H1 (cell line): ENCODE measurements around the gene ZNF254. TPM values are rescaled to one million over a fixed set of nuclear protein-coding genes. Genes with fewer than 3 reads are reported as not detected.

Experiments used
- CTCF ChIA-PET: fragments of 300-600 bp; sonication (Branson Sonifier 250); formaldehyde crosslinking; loops from one replicate; lab custom pipeline; 2021; ENCODE audit not compliant: partially characterized antibody; lab: Charles Lee
- POLR2A ChIA-PET: fragments of 300-600 bp; sonication (Branson Sonifier 250); formaldehyde crosslinking; loops from one replicate; lab custom pipeline; 2021; ENCODE audit warnings: inconsistent platforms; ENCODE audit not compliant: partially characterized antibody; lab: Charles Lee
- DNase-seq, 2 experiments: peaks; one replicate each; pipeline versions ENCODE4 v3.0.0 to v3.0.0-alpha.2; 2010 to 2022; ENCODE audit warnings: low spot score in 2 of 2, low read depth in 1 of 2, mixed read lengths in 1 of 2
- FAIRE-seq: peaks from 2 replicates; lab custom pipeline; 2011; peaks lifted over from hg19 to GRCh38; lab: Jason Lieb, UNC
- H2AFZ ChIP-seq: 2 replicates; pipeline ENCODE4 v1.8.1; 2012; ENCODE audit warnings: low read length, inconsistent platforms
- H2AK5ac ChIP-seq: 2 replicates; pipeline ENCODE4 v1.6.1; 2013; ENCODE audit warnings: low read depth, low read length
- H2BK120ac ChIP-seq: replicated peaks from 2 replicates; pipeline ENCODE3; 2013; ENCODE audit warnings: low read depth, low read length, inconsistent platforms
- H2BK12ac ChIP-seq: 2 replicates; pipeline ENCODE4 v1.6.1; 2013; ENCODE audit warnings: low read depth, low read length
- H2BK15ac ChIP-seq: 2 replicates; pipeline ENCODE4 v1.6.1; 2013; ENCODE audit warnings: low read length
- H2BK20ac ChIP-seq: 2 replicates; pipeline ENCODE4 v1.6.1; 2013; ENCODE audit warnings: low read length
- H2BK5ac ChIP-seq: 2 replicates; pipeline ENCODE4 v1.6.1; 2013; ENCODE audit warnings: low read depth, low read length
- H3K14ac ChIP-seq: 2 replicates; pipeline ENCODE4 v1.6.1; 2013; ENCODE audit warnings: inconsistent platforms; ENCODE audit not compliant: insufficient read length
- H3K18ac ChIP-seq: 2 replicates; pipeline ENCODE4 v1.6.1; 2013; ENCODE audit warnings: low read length; ENCODE audit errors: extremely low read depth
- H3K23ac ChIP-seq: 2 replicates; pipeline ENCODE4 v1.6.1; 2013; ENCODE audit warnings: inconsistent platforms; ENCODE audit not compliant: insufficient read length
- H3K23me2 ChIP-seq: 2 replicates; pipeline ENCODE4 v1.6.1; 2013; ENCODE audit warnings: low read depth, low read length
- H3K27ac ChIP-seq: 2 replicates; pipeline ENCODE4 v1.6.1; 2011; ENCODE audit warnings: low read depth, low read length, inconsistent platforms
- H3K27me3 ChIP-seq, 4 experiments: replicated peaks in 1 of 4; 1 replicate in 1 of 4; 2 replicates in 3 of 4; pipeline versions ENCODE4 v1.6.1 to v1.8.1; 2011 to 2013; ENCODE audit warnings: low read length in 3 of 4, mild to moderate bottlenecking in 3 of 4, inconsistent platforms in 2 of 4, mixed read lengths in 2 of 4, moderate library complexity in 1 of 4; ENCODE audit not compliant: control insufficient read depth in 3 of 4, insufficient read depth in 3 of 4; ENCODE audit errors: extremely low read depth in 1 of 4
- H3K36me3 ChIP-seq, 4 experiments: 2 replicates each; pipeline versions ENCODE4 v1.6.1 to v1.8.1; 2011 to 2013; ENCODE audit warnings: mild to moderate bottlenecking in 4 of 4, low read length in 3 of 4, moderate library complexity in 2 of 4, control low read depth in 1 of 4, inconsistent platforms in 1 of 4; ENCODE audit not compliant: insufficient read depth in 4 of 4, control insufficient read depth in 2 of 4
- H3K4ac ChIP-seq: replicated peaks from 2 replicates; pipeline ENCODE3; 2013; ENCODE audit warnings: low read length, low read depth, mixed read lengths, inconsistent platforms; ENCODE audit not compliant: insufficient read length
- H3K4me1 ChIP-seq, 4 experiments: replicated peaks in 1 of 4; 1 replicate in 1 of 4; 2 replicates in 3 of 4; pipeline versions ENCODE4 v1.6.1 to v1.8.1; 2011 to 2013; ENCODE audit warnings: low read length in 3 of 4, inconsistent platforms in 2 of 4, mixed read lengths in 1 of 4; ENCODE audit not compliant: insufficient read depth in 4 of 4, control insufficient read depth in 3 of 4
- H3K4me2 ChIP-seq, 2 experiments: 2 replicates each; pipeline versions ENCODE4 v1.6.1 to v1.8.1; 2011 to 2013; ENCODE audit warnings: low read depth in 2 of 2, low read length in 2 of 2, control low read depth in 1 of 2, inconsistent platforms in 1 of 2, mild to moderate bottlenecking in 1 of 2; ENCODE audit not compliant: insufficient read depth in 1 of 2
- H3K4me3 ChIP-seq, 4 experiments: fragments of 200-600, 300-600 bp in 1 of 4; sonication (generic), shearing (Covaris generic), sonication (Bioruptor Twin) in 1 of 4; 2 replicates each; pipeline versions ENCODE4 v1.5.1 to v1.8.1; 2011 to 2016; ENCODE audit warnings: low read length in 4 of 4, low read depth in 3 of 4, control low read depth in 2 of 4, inconsistent platforms in 2 of 4, mild to moderate bottlenecking in 2 of 4, mixed read lengths in 1 of 4, moderate library complexity in 1 of 4; ENCODE audit not compliant: insufficient read depth in 2 of 4; ENCODE audit errors: extremely low read depth in 1 of 4
- H3K56ac ChIP-seq: replicated peaks from 2 replicates; pipeline ENCODE3; 2013; ENCODE audit warnings: low read depth, mild to moderate bottlenecking, mixed read lengths, low read length, inconsistent platforms; ENCODE audit not compliant: insufficient read length
- H3K79me1 ChIP-seq: 2 replicates; pipeline ENCODE4 v1.6.1; 2013; ENCODE audit warnings: low read depth, low read length, control low read depth
- H3K79me2 ChIP-seq, 2 experiments: 2 replicates each; pipeline versions ENCODE4 v1.6.1 to v1.8.1; 2012 to 2013; ENCODE audit warnings: low read length in 2 of 2, mild to moderate bottlenecking in 2 of 2, inconsistent platforms in 1 of 2; ENCODE audit not compliant: insufficient read depth in 2 of 2, control insufficient read depth in 1 of 2
- H3K9ac ChIP-seq, 4 experiments: replicated peaks in 1 of 4; 1 replicate in 1 of 4; 2 replicates in 3 of 4; pipeline versions ENCODE4 v1.6.1 to v1.8.1; 2011 to 2013; ENCODE audit warnings: low read depth in 3 of 4, low read length in 3 of 4, control low read depth in 2 of 4, mild to moderate bottlenecking in 2 of 4, moderate library complexity in 2 of 4, inconsistent platforms in 1 of 4; ENCODE audit errors: extremely low read depth in 1 of 4
- H3K9me3 ChIP-seq, 2 experiments: 2 replicates each; pipeline versions ENCODE4 v1.6.1 to v1.8.1; 2012 to 2013; ENCODE audit warnings: mild to moderate bottlenecking in 2 of 2, moderate library complexity in 2 of 2, control low read depth in 1 of 2, inconsistent platforms in 1 of 2, low read depth in 1 of 2, low read length in 1 of 2, mixed read lengths in 1 of 2; ENCODE audit not compliant: insufficient read depth in 2 of 2
- H4K20me1 ChIP-seq, 2 experiments: replicated peaks in 1 of 2; 2 replicates each; pipeline versions ENCODE3 to v1.8.1; 2011 to 2013; ENCODE audit warnings: inconsistent platforms in 2 of 2, low read length in 2 of 2, mild to moderate bottlenecking in 1 of 2; ENCODE audit not compliant: insufficient read depth in 2 of 2, control insufficient read depth in 1 of 2
- H4K5ac ChIP-seq: 2 replicates; pipeline ENCODE4 v1.6.1; 2013; ENCODE audit warnings: low read length, low read depth, mixed read lengths, inconsistent platforms; ENCODE audit not compliant: insufficient read length
- H4K8ac ChIP-seq: 2 replicates; pipeline ENCODE4 v1.8.0; 2013; ENCODE audit warnings: mild to moderate bottlenecking, moderate library complexity, low read length, inconsistent platforms; ENCODE audit not compliant: insufficient read depth; ENCODE audit errors: extremely low read depth
- H4K91ac ChIP-seq: replicated peaks from 2 replicates; pipeline ENCODE3; 2013; ENCODE audit warnings: low read length, mixed read lengths, inconsistent platforms; ENCODE audit not compliant: insufficient read length
- ASH2L ChIP-seq: fragments of 200-600, 300-600 bp; sonication (generic); IDR thresholded peaks from one replicate; pipeline ENCODE4 v1.7.1; 2017; ENCODE audit warnings: low read length
- POLR2AphosphoS5 ChIP-seq: IDR thresholded peaks from 2 replicates; pipeline ENCODE4 v1.6.1; 2011; ENCODE audit warnings: low read depth, low read length
- POU5F1 ChIP-seq: IDR thresholded peaks from 2 replicates; pipeline ENCODE4 v1.6.1; 2011; ENCODE audit warnings: low read depth, mild to moderate bottlenecking, low read length, moderate library complexity
- SP1 ChIP-seq: IDR thresholded peaks from 2 replicates; pipeline ENCODE4 v1.6.1; 2011; ENCODE audit warnings: low read depth, low read length
- WGBS, 2 experiments: shearing (Covaris generic) in 1 of 2; methylation state at CpG; one replicate each; pipeline versions ENCODE4 v1.1.6 to v1.1.7; 2013 to 2015; ENCODE audit warnings: low lambda C conversion rate in 2 of 2, mixed read lengths in 2 of 2, inconsistent platforms in 1 of 2, low coverage in 1 of 2, missing lambda C conversion rate in 1 of 2; ENCODE audit not compliant: insufficient replicate concordance in 2 of 2, insufficient coverage in 1 of 2, insufficient read length in 1 of 2; ENCODE audit errors: extremely low coverage in 1 of 2, missing lambda C conversion rate in 1 of 2; 5-methylcytosine and 5-hydroxymethylcytosine counted together
- polyA plus RNA-seq, 7 experiments: library from polyadenylated mRNA; depleted of rRNA in 3 of 7; stranded (reverse) in 5 of 7; unstranded in 2 of 7; fragments of >200 nt in 5 of 7; fragments of 200-250 nt in 2 of 7; gene quantifications; 1 replicate in 5 of 7; 2 replicates in 1 of 7; 4 replicates in 1 of 7; pipeline versions ENCODE4 v1.2.1 to v1.2.3, GENCODE V29; 2011 to 2013; ENCODE audit warnings: missing spikeins in 2 of 7, mixed read lengths in 2 of 7
- total RNA-seq: library from RNA; stranded (reverse); fragmentation: NEBNext Ultra II Directional; extraction: Animal tissue kit (Norgen Biotek cat#: 25700); gene quantifications from 2 replicates; pipeline ENCODE4 v1.2.1, GENCODE V29; 2021

The ZNF254 gene
- total and polyA plus RNA-seq, 2 of the 8 experiments (the other 6 are each of a cell fraction or from before 2014, with no cell fraction given): 4.4 to 22.0 TPM

- Histone ChIP-seq H4K8ac (no peak overlapping the region), H4K20me1 (peaks cover 0 to 11% of the 10 kb centered on the region in 2 experiments), H3K27ac (no peak overlapping the region), H2AK5ac (no peak overlapping the region), H3K23ac (no peak overlapping the region), H3K27me3 (no peaks in the 10 kb centered on the region), H3K4me2 (no peak overlapping the region), H3K9me3 (no peaks in the 10 kb centered on the region), H3K18ac (no peak overlapping the region), H4K91ac (no peak overlapping the region), H3K36me3 (peaks cover 7 to 39% (median 26%) of the 10 kb centered on the region in 4 experiments; a peak in 6 of 8 replicates), H3K4me3 (no peak overlapping the region), H4K5ac (no peak overlapping the region), H3K9ac (no peak overlapping the region), H3K4me1 (no peaks in the 10 kb centered on the region), H3K79me1 (no peaks in the 10 kb centered on the region), H2BK5ac (no peak overlapping the region), H3K23me2 (no peaks in the 10 kb centered on the region), H2AFZ (no peak overlapping the region), H3K14ac (no peak overlapping the region), H3K79me2 (no peaks in the 10 kb centered on the region), H2BK120ac (no peak overlapping the region), H3K4ac (no peak overlapping the region), H2BK12ac (no peak overlapping the region), H3K56ac (no peak overlapping the region), H2BK20ac (no peak overlapping the region), H2BK15ac (no peak overlapping the region)
- DNase-seq: no peak
- CTCF ChIA-PET: no interaction called here
- POLR2A ChIA-PET: no interaction called here
- FAIRE-seq: no peak
- 56% methylated on average over 1 of the region's 1 CpG; no CpG with 5 or more reads in 1 of the 2 experiments for WGBS, 2 experiments
- TF ChIP-seq POLR2AphosphoS5 (no peak; the same call in 1 of the 2 replicates), SP1 (no peak), POU5F1 (no peak), ASH2L (no peak)
- TF ChIP-seq, all 59 proteins: peak for 0
These were observed 21.7 kb upstream of the ZNF254 start for GRCh38 chr19:24065243-24065642.
